ENCODE measurements around the gene MID1. TPM values are rescaled to one million over a fixed set of nuclear protein-coding genes. Genes with fewer than 3 reads are reported as not detected.
A peak's percentile ranks its signal among the peaks of the same experiment; 100 is the strongest.

The MID1 gene
- polyA plus RNA-seq, 2 of the 4 experiments (the other 2 are of a cell fraction): 59.5 to 106 TPM

DNA sequence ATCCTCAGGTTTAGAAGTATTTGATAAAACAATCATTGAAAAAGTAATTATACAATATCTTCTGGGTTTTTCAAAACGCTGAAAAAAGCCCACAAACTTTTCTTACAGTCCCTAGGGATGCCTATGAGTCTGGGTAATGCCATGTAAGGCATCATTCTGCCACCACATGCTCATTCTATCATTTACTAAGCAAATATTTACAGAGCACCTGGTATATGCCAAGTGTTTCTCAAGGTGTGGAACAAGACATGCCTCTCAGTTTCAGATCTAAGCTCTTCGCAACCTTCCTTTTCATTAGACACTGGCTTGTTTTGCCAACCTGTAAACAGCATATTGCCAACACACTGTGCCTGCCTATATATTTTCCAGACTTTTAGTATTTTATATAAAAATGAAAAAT lies 17.7 kb downstream of the MID1 start (continued):
- TF ChIP-seq, protein P1, sequence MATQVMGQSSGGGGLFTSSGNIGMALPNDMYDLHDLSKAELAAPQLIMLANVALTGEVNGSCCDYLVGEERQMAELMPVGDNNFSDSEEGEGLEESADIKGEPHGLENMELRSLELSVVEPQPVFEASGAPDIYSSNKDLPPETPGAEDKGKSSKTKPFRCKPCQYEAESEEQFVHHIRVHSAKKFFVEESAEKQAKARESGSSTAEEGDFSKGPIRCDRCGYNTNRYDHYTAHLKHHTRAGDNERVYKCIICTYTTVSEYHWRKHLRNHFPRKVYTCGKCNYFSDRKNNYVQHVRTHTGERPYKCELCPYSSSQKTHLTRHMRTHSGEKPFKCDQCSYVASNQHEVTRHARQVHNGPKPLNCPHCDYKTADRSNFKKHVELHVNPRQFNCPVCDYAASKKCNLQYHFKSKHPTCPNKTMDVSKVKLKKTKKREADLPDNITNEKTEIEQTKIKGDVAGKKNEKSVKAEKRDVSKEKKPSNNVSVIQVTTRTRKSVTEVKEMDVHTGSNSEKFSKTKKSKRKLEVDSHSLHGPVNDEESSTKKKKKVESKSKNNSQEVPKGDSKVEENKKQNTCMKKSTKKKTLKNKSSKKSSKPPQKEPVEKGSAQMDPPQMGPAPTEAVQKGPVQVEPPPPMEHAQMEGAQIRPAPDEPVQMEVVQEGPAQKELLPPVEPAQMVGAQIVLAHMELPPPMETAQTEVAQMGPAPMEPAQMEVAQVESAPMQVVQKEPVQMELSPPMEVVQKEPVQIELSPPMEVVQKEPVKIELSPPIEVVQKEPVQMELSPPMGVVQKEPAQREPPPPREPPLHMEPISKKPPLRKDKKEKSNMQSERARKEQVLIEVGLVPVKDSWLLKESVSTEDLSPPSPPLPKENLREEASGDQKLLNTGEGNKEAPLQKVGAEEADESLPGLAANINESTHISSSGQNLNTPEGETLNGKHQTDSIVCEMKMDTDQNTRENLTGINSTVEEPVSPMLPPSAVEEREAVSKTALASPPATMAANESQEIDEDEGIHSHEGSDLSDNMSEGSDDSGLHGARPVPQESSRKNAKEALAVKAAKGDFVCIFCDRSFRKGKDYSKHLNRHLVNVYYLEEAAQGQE (IDR thresholded peaks at IDR 0.05): no peak
- TF ChIP-seq, protein P2, sequence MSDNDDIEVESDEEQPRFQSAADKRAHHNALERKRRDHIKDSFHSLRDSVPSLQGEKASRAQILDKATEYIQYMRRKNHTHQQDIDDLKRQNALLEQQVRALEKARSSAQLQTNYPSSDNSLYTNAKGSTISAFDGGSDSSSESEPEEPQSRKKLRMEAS (IDR thresholded peaks at IDR 0.05): peak; percentile 22; the same call in 1 of the 2 replicates
- TF ChIP-seq CBX2 (IDR thresholded peaks at IDR 0.05; ENCODE audit: borderline replicate concordance, low read depth) (no peak), HDAC2 (IDR thresholded peaks at IDR 0.05) (no peak), RFX5 (IDR thresholded peaks at IDR 0.05) (no peak)

DNA sequence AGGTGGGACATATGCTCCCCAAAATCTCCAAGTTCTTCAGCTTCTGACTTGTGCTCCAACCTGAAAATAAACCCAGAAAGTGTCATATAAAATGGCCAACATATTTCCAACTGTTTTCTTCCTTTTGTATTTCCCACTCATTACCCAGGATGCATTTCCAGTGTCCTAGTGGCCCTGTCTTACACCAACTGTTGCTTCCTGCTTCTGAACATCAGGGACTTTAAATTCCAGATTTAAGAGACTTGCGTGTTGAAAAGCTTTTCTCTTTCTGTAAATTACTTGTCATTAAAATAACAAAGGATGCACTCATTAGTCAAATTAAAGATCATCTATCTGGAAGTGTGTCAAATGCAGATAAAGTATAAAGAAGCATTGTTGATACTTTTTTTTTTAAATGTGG lies 19.9 kb downstream of the MID1 start:
- peak; percentile 87 for FAIRE-seq
- ChIA-PET CTCF (interaction anchor here (0.9 to 1.7 kb wide), 2 partner anchors 15 to 122 kb away, joined by 3 to 4 read pairs; no protein-coding TSS in a partner anchor), POLR2A (interaction anchor here (0.6 kb wide), 1 partner anchor 9 kb away, joined by 3 read pairs; no protein-coding TSS in a partner anchor)
- TF ChIP-seq EP300 (IDR thresholded peaks at IDR 0.05) (no peak), EHMT2 (IDR thresholded peaks at IDR 0.05; ENCODE audit: low read depth) (no peak)
- H3K4me1 ChIP-seq: peaks cover 97% of the 10 kb centered on the region
- 81% methylated on average over 1 of the region's 1 CpG for WGBS (ENCODE audit: missing lambda C conversion rate)
- peak overlapping the region; percentile 28; the same call in 2 of the 3 replicates for H3K4me2 ChIP-seq
- DNase-seq (ENCODE audit: low read depth in 1 of 2, low spot score in 1 of 2): no peak
- H3K9me3 ChIP-seq: no peaks in the 10 kb centered on the region
- peak overlapping the region; percentile 82 to 88 for H3K27ac ChIP-seq
- no peak for ATAC-seq
- no peak overlapping the region for H3K4me3 ChIP-seq

DNA sequence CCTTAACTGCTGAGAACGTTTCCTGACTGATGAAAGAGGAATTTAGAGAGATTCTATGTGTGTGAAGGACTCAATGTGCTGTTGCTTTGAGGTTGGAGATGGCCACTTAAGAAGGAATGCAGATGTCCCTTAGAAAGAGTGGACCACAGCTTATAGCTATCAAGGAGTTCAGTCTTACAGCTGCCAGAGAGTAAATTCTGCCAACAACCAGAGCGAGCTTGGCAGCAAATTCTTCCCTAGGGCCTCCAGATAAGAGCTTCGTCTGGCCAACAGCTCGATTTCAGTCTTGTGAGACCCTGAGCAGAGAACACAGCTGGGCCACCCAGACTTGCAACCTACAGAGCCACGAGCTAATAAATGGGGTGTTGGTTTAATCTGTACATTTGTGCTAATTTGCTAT lies 21.8 kb downstream of the MID1 start:
- WGBS (ENCODE audit: missing lambda C conversion rate): 78% methylated on average over 5 of the region's 5 CpGs
- Histone ChIP-seq H3K4me3 (no peak overlapping the region), H3K9me3 (no peaks in the 10 kb centered on the region), H3K4me2 (no peak overlapping the region), H3K4me1 (peaks cover 79% of the 10 kb centered on the region), H3K27ac (peak overlapping the region; percentile 67 to 82; a peak in 5 of 6 replicates)
- FAIRE-seq (peak; percentile 13), ATAC-seq (no peak), DNase-seq (ENCODE audit: low read depth in 1 of 2, low spot score in 1 of 2) (no peak)
- POLR2A ChIA-PET: no interaction called here
- TF ChIP-seq BHLHE40 (IDR thresholded peaks at IDR 0.05; ENCODE audit: low read depth, low read length) (no peak), TFCP2L1 (CRISPR knock-in tag; IDR thresholded peaks at IDR 0.05) (no peak), FOXS1 (CRISPR knock-in tag; IDR thresholded peaks at IDR 0.05) (no peak), NPAS2 (CRISPR knock-in tag; IDR thresholded peaks at IDR 0.05; ENCODE audit: borderline replicate concordance) (no peak), HOXB5 (CRISPR knock-in tag; IDR thresholded peaks at IDR 0.05) (no peak), ZC3H11A (IDR thresholded peaks at IDR 0.05) (no peak), HEYL (CRISPR knock-in tag; IDR thresholded peaks at IDR 0.05) (no peak), ZSCAN20 (CRISPR knock-in tag; IDR thresholded peaks at IDR 0.05) (no peak), MAZ (IDR thresholded peaks at IDR 0.05; ENCODE audit: borderline replicate concordance, low read depth, low read length) (no peak), JUNB (IDR thresholded peaks at IDR 0.05) (no peak), ZNF302 (CRISPR knock-in tag; IDR thresholded peaks at IDR 0.05) (no peak), RAD21 (conservative IDR thresholded peaks at IDR 0.05 in 1 of 2, IDR thresholded peaks at IDR 0.05 in 1 of 2) (no peak), ESRRA (IDR thresholded peaks at IDR 0.05; ENCODE audit: borderline replicate concordance, low read length) (no peak)
- TF ChIP-seq, protein P3, sequence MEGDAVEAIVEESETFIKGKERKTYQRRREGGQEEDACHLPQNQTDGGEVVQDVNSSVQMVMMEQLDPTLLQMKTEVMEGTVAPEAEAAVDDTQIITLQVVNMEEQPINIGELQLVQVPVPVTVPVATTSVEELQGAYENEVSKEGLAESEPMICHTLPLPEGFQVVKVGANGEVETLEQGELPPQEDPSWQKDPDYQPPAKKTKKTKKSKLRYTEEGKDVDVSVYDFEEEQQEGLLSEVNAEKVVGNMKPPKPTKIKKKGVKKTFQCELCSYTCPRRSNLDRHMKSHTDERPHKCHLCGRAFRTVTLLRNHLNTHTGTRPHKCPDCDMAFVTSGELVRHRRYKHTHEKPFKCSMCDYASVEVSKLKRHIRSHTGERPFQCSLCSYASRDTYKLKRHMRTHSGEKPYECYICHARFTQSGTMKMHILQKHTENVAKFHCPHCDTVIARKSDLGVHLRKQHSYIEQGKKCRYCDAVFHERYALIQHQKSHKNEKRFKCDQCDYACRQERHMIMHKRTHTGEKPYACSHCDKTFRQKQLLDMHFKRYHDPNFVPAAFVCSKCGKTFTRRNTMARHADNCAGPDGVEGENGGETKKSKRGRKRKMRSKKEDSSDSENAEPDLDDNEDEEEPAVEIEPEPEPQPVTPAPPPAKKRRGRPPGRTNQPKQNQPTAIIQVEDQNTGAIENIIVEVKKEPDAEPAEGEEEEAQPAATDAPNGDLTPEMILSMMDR (IDR thresholded peaks at IDR 0.05): no peak
- CTCF ChIA-PET: interaction anchor here (0.8 to 3.3 kb wide), 16 partner anchors 8 to 409 kb away, joined by 3 to 14 read pairs (median 4); no protein-coding TSS in a partner anchor
